Raji (cell line): ENCODE results near the gene CDK10.

Experiments used
- POLR2A ChIP-seq: IDR thresholded peaks from 2 replicates; pipeline ENCODE4 v1.6.1; 2011; ENCODE audit warnings: low read depth, low read length, control low read depth; ENCODE audit not compliant: insufficient read depth

Gene CDK10

DNA sequence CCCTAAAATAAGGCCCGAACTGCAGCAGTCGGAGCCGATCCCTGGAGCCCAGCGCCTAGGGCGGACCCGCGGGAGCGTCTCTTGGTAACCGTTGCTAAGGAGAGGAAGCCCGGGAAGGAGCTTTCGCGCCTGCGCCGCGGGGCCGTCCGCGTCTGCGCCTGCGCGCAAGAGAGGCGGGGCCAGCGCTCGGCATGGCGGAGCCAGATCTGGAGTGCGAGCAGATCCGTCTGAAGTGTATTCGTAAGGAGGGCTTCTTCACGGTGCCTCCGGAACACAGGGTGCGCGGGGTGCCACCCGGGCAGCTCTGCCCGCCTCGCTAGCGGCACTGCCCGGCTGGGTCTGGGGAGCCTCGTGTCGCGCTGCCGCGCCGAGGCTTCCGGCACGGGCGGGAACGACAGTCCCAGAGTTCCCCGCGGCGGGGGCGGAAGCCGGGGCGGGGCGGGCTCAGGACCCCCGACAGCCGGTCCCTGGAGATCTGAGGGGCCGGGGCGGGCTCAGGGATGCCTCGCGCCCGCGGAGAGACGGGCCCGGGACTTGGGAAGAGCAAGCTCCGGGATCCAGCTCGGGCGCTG lies at the start of gene CDK10:
Gene CDK10, plus strand, starts transcription at position 170 of the 572 bp plus-strand sequence. Its CDS starts 22 bp downstream, at position 192.
- peak; percentile 95 for TF ChIP-seq POLR2A

DNA sequence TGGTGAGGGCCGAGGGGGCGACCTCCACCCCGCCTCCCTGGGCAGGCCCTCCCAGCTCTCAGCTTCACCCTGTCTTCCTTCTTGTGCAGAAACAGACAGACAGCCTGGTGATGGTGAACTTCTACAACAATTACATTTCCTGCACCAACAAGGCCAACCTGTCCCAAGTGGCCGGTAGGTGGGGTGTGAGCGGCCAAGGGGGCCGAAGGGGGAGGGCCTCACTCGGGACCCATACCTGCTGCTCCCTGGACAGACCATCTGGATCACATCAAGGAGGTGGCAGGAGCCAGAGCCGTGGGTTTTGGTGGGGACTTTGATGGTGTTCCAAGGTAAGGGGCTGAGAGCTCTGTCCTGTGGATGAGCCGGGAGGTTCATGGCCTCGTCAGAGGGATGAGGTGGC lies 49.1 kb upstream of the CDK10 start:
- no peak for TF ChIP-seq POLR2A

DNA sequence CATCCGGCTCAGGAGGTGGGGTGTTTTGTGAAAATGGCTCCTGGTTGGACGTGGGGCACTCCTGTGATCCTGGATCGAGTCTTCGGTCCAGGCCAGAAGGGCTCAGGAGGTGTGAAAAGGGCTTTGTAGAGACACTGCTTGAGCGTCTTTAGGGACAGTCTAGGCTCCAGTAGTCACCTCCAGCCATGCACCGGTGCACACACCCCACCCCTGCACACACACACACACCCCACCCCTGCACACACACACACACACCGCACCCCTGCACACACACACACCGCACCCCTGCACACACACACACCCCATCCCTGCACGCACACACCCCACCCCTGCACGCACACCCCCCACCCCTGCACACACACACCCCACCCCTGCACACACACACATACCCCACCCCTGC lies 48.0 kb upstream of the CDK10 start:
- TF ChIP-seq POLR2A = no peak

DNA sequence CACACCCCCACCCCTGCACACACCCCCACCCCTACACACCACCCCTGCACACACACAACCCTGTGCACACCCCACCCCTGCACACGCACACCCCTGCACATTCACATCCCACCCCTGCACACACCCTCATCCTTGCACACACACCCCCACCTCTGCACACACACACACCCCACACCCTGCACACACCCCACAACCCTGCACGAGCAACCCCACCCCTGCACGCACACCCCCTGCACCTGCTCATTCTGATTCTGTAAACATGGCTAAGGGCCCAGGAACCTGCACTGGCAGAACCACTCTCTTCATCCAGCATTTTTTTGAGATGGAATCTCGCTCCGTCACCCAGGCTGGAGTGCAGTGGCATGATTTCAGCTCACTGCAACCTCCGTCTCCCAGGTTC lies 47.1 kb upstream of the CDK10 start:
- no peak for TF ChIP-seq POLR2A

DNA sequence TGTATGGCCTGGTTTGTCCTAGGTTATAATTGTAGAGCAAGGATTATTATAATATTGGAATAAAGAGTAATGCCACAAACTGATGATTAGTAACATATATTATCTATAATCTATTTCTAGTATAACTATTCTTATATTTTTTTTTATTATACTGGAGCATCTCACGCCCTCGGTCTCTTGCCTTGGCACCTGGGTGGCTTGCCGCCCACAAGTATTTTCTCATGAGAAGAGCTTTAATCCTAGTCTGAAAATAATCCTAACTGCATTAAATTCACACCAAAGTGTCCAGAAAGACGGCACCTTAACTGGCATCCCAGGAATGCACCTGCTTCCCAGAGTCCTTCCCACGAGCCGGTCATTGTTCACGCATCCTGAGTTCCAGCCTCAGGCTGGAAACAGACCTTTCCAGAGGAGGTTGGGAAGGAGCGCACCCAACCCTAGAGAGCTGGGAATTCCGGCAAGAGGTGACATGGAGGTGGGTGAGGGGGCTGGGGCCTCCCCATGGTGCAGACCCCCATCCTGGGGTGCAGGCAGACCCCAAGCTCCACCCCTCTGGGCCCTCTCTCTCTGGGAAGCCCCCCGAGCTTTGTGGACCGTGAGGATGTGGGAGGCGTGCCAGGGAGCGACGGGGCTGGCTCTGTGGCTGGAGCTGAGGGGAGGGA lies 44.9 kb upstream of the CDK10 start:
- no peak for TF ChIP-seq POLR2A

DNA sequence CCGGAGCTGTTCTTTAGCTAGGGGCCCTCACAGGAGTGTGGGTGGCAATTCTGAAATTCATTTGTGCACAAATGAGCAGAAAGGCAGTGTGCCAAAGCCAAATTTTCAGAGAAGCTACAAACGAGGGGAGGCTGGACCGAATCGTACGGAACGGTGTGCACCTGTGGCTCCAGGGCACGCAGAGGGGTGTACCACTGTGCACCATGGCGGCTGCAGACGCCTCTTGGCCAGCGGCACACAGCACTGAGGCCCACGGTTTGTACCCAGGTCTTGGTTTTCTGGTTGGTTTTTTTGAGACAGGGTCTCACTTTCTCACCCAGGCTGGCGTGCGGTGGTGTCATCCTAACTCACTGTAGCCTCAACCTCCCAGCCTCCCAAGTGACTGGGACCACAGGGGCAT lies 43.9 kb upstream of the CDK10 start:
- TF ChIP-seq POLR2A = no peak

- TF ChIP-seq POLR2A = no peak
Measured at GRCh38 chr16:89643769-89644300, 42.7 kb upstream of the CDK10 start.

DNA sequence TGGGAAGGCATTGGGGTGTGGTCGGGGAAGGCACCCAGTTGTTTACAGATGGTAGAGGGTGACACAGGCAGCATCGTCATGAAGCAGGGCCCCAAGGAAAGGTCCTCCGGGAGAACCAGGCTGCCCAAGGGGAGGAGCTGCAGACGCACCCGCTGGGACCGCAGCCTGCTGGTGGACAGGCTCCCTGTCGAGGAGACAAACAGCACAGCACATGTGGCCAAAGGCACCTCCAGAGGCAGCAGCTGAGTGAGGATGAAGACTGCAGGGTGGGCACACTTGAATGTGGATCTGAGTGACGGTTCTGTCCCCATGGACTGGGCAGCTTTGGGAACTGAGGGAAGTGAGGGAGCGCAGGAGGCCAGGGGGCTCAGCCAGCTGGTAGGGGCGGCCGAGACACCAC lies 41.4 kb upstream of the CDK10 start:
- no peak for TF ChIP-seq POLR2A

GRCh38 chr16:89646270-89646669 lies 40.2 kb upstream of the CDK10 start:
- no peak for TF ChIP-seq POLR2A

- TF ChIP-seq POLR2A = no peak
Measured at GRCh38 chr16:89646906-89647305, 39.6 kb upstream of the CDK10 start.

DNA sequence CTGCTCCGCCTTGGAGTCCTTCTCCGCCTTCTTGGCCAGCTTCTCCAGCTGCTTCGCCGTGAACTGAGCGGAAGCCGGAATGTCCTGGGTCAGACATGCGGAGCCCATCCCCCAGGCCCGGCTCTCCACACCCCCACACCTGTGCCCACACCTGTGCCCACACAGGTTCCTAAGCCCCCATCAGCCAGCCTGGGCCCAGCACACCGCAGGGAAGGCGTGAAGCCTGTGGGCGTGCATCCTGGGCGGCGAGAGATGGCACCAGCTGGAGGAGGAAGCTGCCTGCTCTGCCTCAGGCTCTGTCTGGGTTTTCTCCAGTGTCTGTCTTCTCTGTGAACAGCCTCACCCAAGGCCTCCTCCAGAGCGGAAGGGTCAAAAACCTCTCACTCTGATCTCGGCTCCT lies 34.9 kb upstream of the CDK10 start:
- TF ChIP-seq POLR2A = no peak

- no peak for TF ChIP-seq POLR2A
Measured at GRCh38 chr16:89653656-89654295, 32.7 kb upstream of the CDK10 start.

GRCh38 chr16:89655062-89655643 lies 31.3 kb upstream of the CDK10 start:
- no peak for TF ChIP-seq POLR2A

GRCh38 chr16:89656435-89657121 lies 29.9 kb upstream of the CDK10 start:
- TF ChIP-seq POLR2A = no peak

DNA sequence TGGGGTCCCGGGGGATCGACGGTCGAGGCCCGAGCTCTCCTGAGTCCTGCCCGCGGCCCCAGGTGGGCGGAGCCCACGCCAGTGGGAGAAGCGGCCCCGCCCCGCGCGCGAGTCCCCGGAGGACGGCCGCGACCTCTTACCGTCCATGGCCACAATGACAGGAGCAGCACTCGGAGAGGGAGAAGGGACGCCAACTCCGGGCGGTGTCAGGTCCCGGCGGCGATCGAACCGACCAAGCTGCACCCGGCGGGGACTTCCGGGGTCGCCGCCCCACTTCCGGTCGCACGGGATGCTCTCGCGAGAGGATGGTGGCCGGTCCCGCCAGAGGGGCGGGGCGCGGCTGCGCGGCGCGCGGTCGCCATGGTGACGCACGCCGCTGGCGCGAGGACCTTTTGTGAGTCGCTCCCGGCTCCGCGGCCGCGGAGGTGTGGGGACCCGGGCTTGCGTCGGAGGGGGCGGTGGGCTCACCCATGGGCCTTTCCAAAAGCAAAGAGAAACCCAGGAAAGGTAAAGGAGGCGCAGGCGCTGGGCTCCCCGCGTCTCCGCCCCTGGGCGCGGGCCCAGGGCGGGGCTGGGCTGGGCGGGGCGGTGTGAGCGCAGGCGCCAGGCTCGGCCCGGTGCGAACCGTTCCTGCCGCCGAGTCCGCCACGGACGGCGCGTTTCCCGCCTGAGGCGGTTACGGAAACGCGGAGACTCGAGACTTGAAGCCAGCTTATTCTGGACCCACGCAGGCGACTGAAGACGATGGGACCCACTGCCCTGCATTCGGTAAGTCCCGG lies 28.9 kb upstream of the CDK10 start, which contains the start of the genes CHMP1A and SPATA33:
Gene CHMP1A, minus strand, starts transcription at position 267 of the 779 bp plus-strand sequence. Its CDS starts 120 bp downstream, at position 147.
Gene SPATA33, plus strand, starts transcription at position 395 of the 779 bp plus-strand sequence. Its CDS starts 76 bp downstream, at position 471.
- TF ChIP-seq POLR2A = peak; percentile 80
